Activated CD4-positive, CD25-positive, alpha-beta regulatory T cell treated with anti-CD3 and anti-CD28 coated beads, Interleukin-2, amount 50 U/mL, for 72 hours (primary cell): ENCODE measurements around the gene NEDD4L.

ENCODE experiments used
- DNase-seq: peaks from one replicate; pipeline ENCODE4 v3.0.0; 2021

NEDD4L gene

GRCh38 chr18:58217052-58217451 is 173.0 kb downstream of the NEDD4L start:
- no peak for DNase-seq

- no peak for DNase-seq
Measured at GRCh38 chr18:58218117-58218516, 174.1 kb downstream of the NEDD4L start.

GRCh38 chr18:58221060-58221725 is 177.2 kb downstream of the NEDD4L start:
- DNase-seq, result no peak

- no peak for DNase-seq
Measured at GRCh38 chr18:58222432-58223125, 178.6 kb downstream of the NEDD4L start.

GRCh38 chr18:58223717-58224424 is 179.8 kb downstream of the NEDD4L start:
- no peak for DNase-seq

- DNase-seq, result no peak
Measured at GRCh38 chr18:58224425-58224750, 180.4 kb downstream of the NEDD4L start.

GRCh38 chr18:58225101-58225500 is 181.1 kb downstream of the NEDD4L start:
- no peak for DNase-seq

- no peak for DNase-seq
Measured at GRCh38 chr18:58226429-58226828, 182.4 kb downstream of the NEDD4L start.

GRCh38 chr18:58227361-58227930 is 183.4 kb downstream of the NEDD4L start:
- no peak for DNase-seq

- no peak for DNase-seq
Measured at GRCh38 chr18:58228176-58228575, 184.2 kb downstream of the NEDD4L start.

- DNase-seq, result no peak
Measured at GRCh38 chr18:58228762-58229161, 184.7 kb downstream of the NEDD4L start.

GRCh38 chr18:58229162-58229561 is 185.1 kb downstream of the NEDD4L start:
- DNase-seq, result no peak

GRCh38 chr18:58230438-58231179 is 186.6 kb downstream of the NEDD4L start:
- DNase-seq, result no peak

GRCh38 chr18:58231930-58232329 is 187.9 kb downstream of the NEDD4L start:
- DNase-seq, result no peak

GRCh38 chr18:58232668-58233067 is 188.6 kb downstream of the NEDD4L start:
- no peak for DNase-seq

- no peak for DNase-seq
Measured at GRCh38 chr18:58234359-58234741, 190.3 kb downstream of the NEDD4L start.

- DNase-seq, result no peak
Measured at GRCh38 chr18:58235001-58235436, 191.0 kb downstream of the NEDD4L start.

GRCh38 chr18:58239879-58240278 is 195.9 kb downstream of the NEDD4L start:
- no peak for DNase-seq

GRCh38 chr18:58241026-58241679 is 197.1 kb downstream of the NEDD4L start:
- DNase-seq, result no peak

GRCh38 chr18:58241877-58242276 is 197.9 kb downstream of the NEDD4L start:
- DNase-seq, result no peak

- DNase-seq, result no peak
Measured at GRCh38 chr18:58242435-58242834, 198.4 kb downstream of the NEDD4L start.

GRCh38 chr18:58242968-58243367 is 198.9 kb downstream of the NEDD4L start:
- DNase-seq, result no peak

GRCh38 chr18:58243401-58243800 is 199.4 kb downstream of the NEDD4L start:
- no peak for DNase-seq
